GM12892 (cell line): ENCODE results near the gene DOK4.

Source experiments
- POLR2A ChIP-seq: IDR thresholded peaks from 2 replicates; pipeline ENCODE4 v1.6.1; 2011; ENCODE audit warnings: low read depth, low read length, control low read depth
- POLR2AphosphoS5 ChIP-seq: IDR thresholded peaks from 2 replicates; pipeline ENCODE4 v1.6.1; 2011; ENCODE audit warnings: low read depth, low read length, control low read depth

DNA sequence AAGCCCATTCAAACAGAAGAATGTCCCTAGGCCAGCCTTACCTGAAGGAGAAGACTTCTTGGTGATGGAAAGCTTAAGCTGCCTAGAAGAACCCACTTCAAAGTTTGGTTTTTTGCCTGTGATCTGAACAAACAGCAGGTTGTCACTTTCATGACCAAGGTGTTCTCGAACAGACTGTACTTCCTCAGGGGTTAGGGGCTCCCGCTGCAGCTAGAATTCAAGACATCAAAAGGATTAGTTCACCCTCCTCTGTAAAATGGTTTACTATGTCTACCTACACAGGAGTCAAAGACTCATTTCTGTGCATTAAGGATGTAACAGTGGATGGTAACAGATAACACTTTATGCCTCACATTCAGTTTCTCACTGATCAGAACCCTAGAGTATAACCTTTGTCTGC lies 52.3 kb downstream of the DOK4 start:
- TF ChIP-seq POLR2AphosphoS5 = no peak
- no peak for TF ChIP-seq POLR2A
